ENCODE measurements around the gene SNTG2.

The SNTG2 gene

DNA sequence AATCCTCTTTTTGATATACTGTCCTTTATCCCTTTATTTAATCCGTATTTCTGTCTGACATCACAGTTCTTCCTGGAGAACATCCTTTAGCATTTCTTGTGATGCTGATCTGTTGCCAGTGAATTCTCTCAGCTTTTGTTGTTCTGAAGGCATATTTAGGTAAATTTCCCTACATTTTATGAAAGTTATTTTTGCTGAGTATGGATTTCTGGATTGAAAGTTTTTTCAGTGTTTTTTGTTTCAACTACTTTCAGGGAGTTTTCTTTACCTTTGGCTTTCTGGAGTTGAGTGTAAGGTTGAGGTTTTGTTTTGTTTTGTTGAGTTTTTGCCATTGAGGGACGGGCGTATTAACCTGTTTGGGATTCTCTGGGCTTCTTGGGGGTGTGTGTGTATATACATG lies 22.5 kb downstream of the SNTG2 start:
- DNase-seq: no peak
- Mint-ChIP-seq H3K4me3 (no peak overlapping the region), H3K36me3 (ENCODE audit: insufficient read depth) (peaks cover 2% of the 10 kb centered on the region), H3K27me3 (peaks cover 24 to 36% of the 10 kb centered on the region in 2 donors), H3K27ac (no peak overlapping the region), H3K9me3 (peaks cover 4 to 19% of the 10 kb centered on the region in 2 donors), H3K4me1 (ENCODE audit: low read depth in 2 of 2) (peaks cover 0 to 12% of the 10 kb centered on the region in 2 donors)
- ATAC-seq (replicated peaks): no peak

DNA sequence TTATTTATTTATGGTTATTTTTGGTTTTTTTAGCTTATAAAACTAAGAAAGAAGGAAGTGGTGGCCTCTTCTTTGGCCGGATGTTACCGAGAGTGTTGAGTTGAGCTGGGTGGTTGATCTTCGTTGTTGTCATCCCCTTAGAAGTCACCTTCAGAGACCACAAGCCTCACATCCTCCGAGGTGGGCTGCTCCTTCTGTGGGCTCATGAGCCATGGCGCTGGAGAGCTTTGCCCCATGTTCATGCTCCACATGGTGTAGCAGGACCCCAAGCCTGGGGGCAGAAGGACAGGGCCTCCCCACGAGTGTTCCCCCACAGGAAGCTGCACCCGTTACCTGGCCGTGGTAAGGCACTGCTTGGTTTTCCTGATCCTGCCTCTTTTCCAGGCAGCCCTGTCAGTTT lies 23.4 kb downstream of the SNTG2 start:
- H3K27me3 Mint-ChIP-seq: peaks cover 18 to 36% of the 10 kb centered on the region in 2 donors
- peaks cover 0 to 12% of the 10 kb centered on the region in 2 donors for H3K4me1 Mint-ChIP-seq (ENCODE audit: low read depth in 2 of 2)
- no peak overlapping the region for H3K27ac Mint-ChIP-seq
- peak overlapping the region in 1 of 2 donors; percentile 11 for H3K4me3 Mint-ChIP-seq
- DNase-seq (no peak), ATAC-seq (replicated peaks) (peak; percentile 84)
- H3K9me3 Mint-ChIP-seq: peaks cover 4 to 19% of the 10 kb centered on the region in 2 donors
- H3K36me3 Mint-ChIP-seq (ENCODE audit: insufficient read depth): peaks cover 2% of the 10 kb centered on the region

DNA sequence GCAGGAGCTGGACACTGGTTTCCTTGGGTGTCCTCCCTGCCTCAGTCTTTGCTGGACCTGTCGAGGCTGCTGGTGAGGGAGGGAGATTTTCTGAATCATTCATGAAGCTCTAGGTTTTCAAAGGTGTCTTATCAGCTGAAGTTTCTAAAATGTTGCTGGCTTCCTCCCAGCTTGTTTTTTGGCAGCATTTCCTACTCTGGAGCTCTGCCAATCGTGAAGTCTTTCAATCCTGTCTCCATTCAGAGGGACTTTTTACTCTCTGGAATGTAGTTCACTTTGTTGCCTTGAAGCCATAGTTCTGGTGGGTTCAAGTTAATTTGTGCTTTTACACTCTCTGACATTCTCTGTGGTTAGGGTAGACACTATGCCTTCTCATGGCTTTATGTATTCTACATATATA lies 23.9 kb downstream of the SNTG2 start:
- peaks cover 2% of the 10 kb centered on the region for H3K36me3 Mint-ChIP-seq (ENCODE audit: insufficient read depth)
- peaks cover 18 to 36% of the 10 kb centered on the region in 2 donors for H3K27me3 Mint-ChIP-seq
- DNase-seq (no peak), ATAC-seq (replicated peaks) (no peak)
- H3K4me1 Mint-ChIP-seq (ENCODE audit: low read depth in 2 of 2): peaks cover 0 to 12% of the 10 kb centered on the region in 2 donors
- H3K27ac Mint-ChIP-seq: no peak overlapping the region
- peaks cover 4 to 19% of the 10 kb centered on the region in 2 donors for H3K9me3 Mint-ChIP-seq
- H3K4me3 Mint-ChIP-seq: peak overlapping the region in 1 of 2 donors; percentile 11

DNA sequence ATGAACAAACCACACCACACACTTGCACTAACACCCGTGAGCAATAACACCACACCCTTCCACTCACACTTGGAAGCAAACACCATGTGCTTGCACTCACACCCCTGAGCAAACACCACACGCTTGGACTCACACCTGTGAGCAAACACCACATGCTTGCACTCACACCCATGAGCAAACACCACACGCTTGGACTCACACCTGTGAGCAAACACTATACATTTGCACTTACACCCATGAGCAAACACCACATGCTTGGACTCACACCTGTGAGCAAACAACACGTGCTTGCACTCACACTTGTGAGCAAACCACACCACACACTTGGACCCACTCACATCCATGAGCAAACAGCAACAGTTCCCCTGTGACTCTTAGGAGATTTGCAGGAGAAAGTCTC lies 24.4 kb downstream of the SNTG2 start:
- H3K4me1 Mint-ChIP-seq (ENCODE audit: low read depth in 2 of 2): peaks cover 0 to 12% of the 10 kb centered on the region in 2 donors
- H3K27me3 Mint-ChIP-seq: peaks cover 18 to 36% of the 10 kb centered on the region in 2 donors
- no peak for DNase-seq
- H3K27ac Mint-ChIP-seq: no peak overlapping the region
- ATAC-seq (replicated peaks): no peak
- H3K4me3 Mint-ChIP-seq: no peak overlapping the region
- H3K9me3 Mint-ChIP-seq: peaks cover 4 to 19% of the 10 kb centered on the region in 2 donors
- peaks cover 2% of the 10 kb centered on the region for H3K36me3 Mint-ChIP-seq (ENCODE audit: insufficient read depth)

DNA sequence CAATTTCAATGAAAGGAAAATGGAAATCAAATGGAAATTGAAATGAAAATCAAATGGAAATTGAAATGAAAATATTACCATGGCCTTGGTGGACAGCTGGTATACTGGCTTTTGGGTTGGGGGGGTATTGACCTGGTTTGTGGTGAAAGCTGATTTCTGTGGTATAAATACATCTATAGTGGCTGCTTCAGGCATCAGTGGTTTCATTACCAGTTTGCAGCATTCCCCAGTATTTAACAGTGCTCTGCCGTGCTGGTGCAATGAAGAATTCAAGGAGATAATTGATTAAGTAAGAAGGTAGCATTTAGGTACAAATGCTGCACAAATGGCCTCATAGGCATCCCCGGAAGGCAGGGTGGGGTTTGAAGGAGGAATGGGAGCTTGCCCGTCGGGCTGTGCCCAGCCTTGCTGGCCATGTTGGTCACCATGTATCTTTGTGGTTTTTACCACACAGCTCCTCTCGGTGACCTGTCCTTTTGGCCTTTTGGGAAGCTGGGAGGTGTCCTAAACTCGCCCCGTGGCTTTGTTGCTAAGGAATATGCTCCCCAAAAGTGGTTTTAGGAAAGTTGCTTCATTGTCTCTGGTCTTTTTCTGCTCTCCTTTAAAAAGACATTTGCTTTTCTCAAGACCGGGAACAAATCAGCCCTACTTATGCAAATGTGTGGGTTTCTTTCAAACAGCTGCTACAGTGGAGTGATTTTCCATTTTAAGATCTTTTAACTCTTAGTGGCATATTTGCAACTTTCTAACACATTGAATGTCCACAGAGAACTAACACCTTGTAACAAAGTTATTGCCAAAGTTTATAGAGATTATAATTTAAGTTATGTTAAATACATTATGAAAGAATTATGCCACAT lies 28.6 kb downstream of the SNTG2 start:
- Mint-ChIP-seq H3K4me1 (ENCODE audit: low read depth in 2 of 2) (peaks cover 0 to 6% of the 10 kb centered on the region in 2 donors), H3K9me3 (peaks cover 0 to 11% of the 10 kb centered on the region in 2 donors), H3K36me3 (ENCODE audit: insufficient read depth) (peaks cover 2% of the 10 kb centered on the region), H3K27ac (no peak overlapping the region), H3K27me3 (peaks cover 32 to 57% of the 10 kb centered on the region in 2 donors), H3K4me3 (no peak overlapping the region)
- DNase-seq (no peak), ATAC-seq (replicated peaks) (no peak)

DNA sequence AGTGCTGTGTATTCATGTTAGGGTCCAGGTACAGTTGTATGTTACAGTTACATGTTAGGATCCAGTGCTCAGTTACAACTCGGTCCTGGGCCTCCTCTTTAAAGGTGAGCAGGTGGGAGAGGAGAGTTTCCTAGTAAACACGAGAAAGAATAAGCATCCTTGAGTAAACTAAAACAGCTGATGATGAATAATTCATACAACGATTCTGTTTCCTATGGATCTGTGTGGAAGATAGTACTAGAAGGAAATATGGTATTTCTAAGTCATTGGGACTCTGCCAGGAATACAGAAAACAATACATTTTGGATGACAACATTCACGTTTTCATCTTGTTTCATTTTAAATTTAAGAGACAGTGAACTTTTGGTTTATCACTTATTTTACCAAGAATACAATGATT lies 29.5 kb downstream of the SNTG2 start:
- ATAC-seq (replicated peaks) (no peak), DNase-seq (no peak)
- H3K36me3 Mint-ChIP-seq (ENCODE audit: insufficient read depth): peaks cover 2% of the 10 kb centered on the region
- peaks cover 0 to 8% of the 10 kb centered on the region in 2 donors for H3K9me3 Mint-ChIP-seq
- no peak overlapping the region for H3K27ac Mint-ChIP-seq
- H3K27me3 Mint-ChIP-seq: peaks cover 35 to 60% of the 10 kb centered on the region in 2 donors
- no peak overlapping the region for H3K4me3 Mint-ChIP-seq
- peaks cover 0 to 2% of the 10 kb centered on the region in 2 donors for H3K4me1 Mint-ChIP-seq (ENCODE audit: low read depth in 2 of 2)

DNA sequence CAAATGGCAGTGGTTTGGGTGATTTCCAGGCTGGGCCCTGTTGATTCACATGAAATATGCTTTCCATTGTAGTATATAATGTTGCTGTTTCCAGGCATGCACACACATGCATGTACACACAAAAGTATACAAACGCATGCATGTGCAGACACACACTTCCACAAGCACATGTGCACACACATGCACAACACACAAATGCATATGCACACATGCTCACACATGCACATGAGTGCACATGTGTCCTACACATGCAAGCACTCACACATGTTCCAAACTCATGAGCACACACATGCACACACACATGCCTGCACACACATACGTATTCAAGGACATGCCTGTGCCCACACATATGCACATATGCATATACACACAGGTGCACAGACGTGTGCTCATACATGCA lies 30.6 kb downstream of the SNTG2 start:
- H3K36me3 Mint-ChIP-seq (ENCODE audit: insufficient read depth): peaks cover 2% of the 10 kb centered on the region
- ATAC-seq (replicated peaks): no peak
- no peaks in the 10 kb centered on the region for H3K4me1 Mint-ChIP-seq (ENCODE audit: low read depth in 2 of 2)
- peaks cover 36 to 55% of the 10 kb centered on the region in 2 donors for H3K27me3 Mint-ChIP-seq
- H3K9me3 Mint-ChIP-seq: peaks cover 0 to 6% of the 10 kb centered on the region in 2 donors
- no peak overlapping the region for H3K27ac Mint-ChIP-seq
- DNase-seq: no peak
- H3K4me3 Mint-ChIP-seq: no peak overlapping the region

DNA sequence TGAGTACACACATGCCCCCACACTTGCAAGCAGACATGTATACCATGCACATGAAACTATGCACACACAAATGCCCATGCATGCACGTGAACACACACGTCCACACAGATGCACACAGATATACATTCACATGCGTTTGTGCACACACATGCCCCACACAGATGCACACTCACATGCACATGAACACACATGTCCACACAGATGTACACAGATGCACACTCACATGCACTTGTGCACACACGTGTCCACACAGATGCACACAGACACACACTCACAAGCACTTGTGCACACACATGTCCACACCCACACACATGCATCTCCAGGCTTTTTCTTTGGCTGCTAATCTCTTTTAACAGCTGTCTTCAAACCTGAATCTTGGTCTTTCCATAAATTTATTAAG lies 31.1 kb downstream of the SNTG2 start:
- Mint-ChIP-seq H3K4me1 (ENCODE audit: low read depth in 2 of 2) (no peaks in the 10 kb centered on the region), H3K36me3 (ENCODE audit: insufficient read depth) (peaks cover 2% of the 10 kb centered on the region), H3K27ac (no peak overlapping the region), H3K27me3 (peaks cover 36 to 52% of the 10 kb centered on the region in 2 donors), H3K9me3 (peaks cover 0 to 6% of the 10 kb centered on the region in 2 donors), H3K4me3 (no peak overlapping the region)
- ATAC-seq (replicated peaks): no peak
- no peak for DNase-seq

DNA sequence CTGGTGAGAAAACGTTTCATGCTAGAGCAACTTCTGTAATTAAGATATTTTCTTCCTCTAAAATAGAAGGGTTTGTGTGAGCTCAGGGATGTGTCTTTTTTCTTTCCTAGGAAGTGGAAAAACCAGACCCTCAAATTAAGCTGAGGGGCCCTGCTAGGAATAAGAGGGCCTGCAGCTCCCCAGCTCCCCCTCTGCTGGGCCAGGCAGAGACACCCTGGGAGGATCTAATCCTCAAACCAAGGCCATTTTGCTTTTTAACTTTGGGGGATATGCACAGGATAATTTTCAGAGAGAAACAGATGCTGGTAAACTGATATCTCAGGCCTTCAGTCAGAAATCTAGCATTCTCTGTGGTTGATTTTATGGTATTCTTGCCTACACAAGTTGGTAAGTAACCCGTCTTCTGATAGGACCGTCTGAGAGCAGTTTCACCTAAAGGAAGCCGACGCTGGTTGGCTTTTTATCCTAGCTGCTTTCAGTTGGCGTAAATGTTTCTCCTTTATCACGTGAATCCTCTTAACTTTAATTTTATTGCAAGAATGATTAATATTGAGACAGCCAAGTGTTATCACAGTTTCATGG lies 34.8 kb downstream of the SNTG2 start:
- no peak for ATAC-seq (replicated peaks)
- DNase-seq: no peak
- H3K36me3 Mint-ChIP-seq (ENCODE audit: insufficient read depth): no peaks in the 10 kb centered on the region

DNA sequence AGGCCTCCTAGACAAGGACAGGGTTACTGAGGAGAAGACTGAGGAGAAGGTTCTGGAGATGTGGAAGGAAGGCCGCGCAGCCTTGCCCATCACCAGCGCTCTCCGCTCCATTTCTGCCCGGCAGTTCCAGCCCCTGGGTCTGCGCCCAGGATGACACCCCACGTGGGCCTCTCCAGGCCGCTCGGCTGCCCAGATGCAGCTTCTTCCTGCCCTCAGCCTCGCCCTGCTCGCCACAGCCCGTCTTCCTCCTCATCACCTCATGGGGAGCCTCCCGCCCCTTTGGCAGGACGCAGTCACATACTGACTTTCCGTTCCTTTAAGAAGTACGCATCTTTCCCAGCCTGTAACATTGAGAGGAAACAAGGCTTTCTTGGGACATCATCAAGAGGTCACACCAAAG lies 37.1 kb downstream of the SNTG2 start:
- no peak for ATAC-seq (replicated peaks)
- no peak for DNase-seq
- Mint-ChIP-seq H3K4me1 (ENCODE audit: low read depth in 2 of 2) (no peaks in the 10 kb centered on the region), H3K4me3 (no peak overlapping the region), H3K27me3 (peaks cover 30 to 38% of the 10 kb centered on the region in 2 donors), H3K27ac (no peak overlapping the region), H3K9me3 (no peaks in the 10 kb centered on the region), H3K36me3 (ENCODE audit: insufficient read depth) (no peaks in the 10 kb centered on the region)

More for the DNA sequence above, 34.8 kb downstream of the SNTG2 start:
- Mint-ChIP-seq H3K4me1 (ENCODE audit: low read depth in 2 of 2) (no peaks in the 10 kb centered on the region), H3K4me3 (peak overlapping the region in 1 of 2 donors; percentile 41), H3K27ac (no peak overlapping the region), H3K9me3 (no peaks in the 10 kb centered on the region), H3K27me3 (peaks cover 35 to 44% of the 10 kb centered on the region in 2 donors)

DNA sequence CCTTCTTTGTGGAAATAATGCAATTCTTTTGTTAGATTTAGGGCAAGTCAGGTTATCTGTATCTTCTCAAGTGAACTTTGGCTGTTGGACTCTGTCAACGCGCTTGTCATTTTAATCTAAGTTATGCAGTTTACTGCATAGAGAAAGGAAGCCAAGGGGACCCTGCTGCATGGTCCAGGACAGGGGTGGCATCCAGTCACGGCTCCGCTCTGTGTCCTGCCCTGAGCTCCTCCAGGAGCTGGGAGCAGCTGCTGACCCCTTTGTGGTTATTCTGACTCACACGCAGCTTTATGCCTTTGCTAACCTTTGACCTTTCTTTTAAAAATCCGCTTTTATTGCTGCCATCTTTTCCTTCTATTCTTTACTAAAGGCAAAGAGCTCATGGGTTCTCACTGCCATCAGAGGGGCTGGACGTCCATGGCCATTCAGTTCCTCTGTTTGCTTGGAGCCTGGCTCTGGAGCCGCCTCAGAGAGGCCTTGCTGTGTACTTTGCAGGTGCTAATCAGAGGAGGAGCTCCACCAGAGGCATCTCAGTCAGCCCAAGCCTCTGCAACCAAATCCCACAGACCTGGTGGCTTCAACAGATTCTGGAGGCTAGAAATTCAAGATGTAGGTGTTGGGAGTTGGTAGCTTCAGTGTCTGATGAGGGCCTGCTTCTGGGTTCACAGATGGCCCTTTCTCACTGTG lies 39.3 kb downstream of the SNTG2 start:
- H3K27me3 Mint-ChIP-seq: peaks cover 15 to 17% of the 10 kb centered on the region in 2 donors
- DNase-seq (no peak), ATAC-seq (replicated peaks) (no peak)
- no peaks in the 10 kb centered on the region for H3K36me3 Mint-ChIP-seq (ENCODE audit: insufficient read depth)
- no peak overlapping the region for H3K27ac Mint-ChIP-seq
- no peaks in the 10 kb centered on the region for H3K9me3 Mint-ChIP-seq
- H3K4me1 Mint-ChIP-seq (ENCODE audit: low read depth in 2 of 2): no peaks in the 10 kb centered on the region
- no peak overlapping the region for H3K4me3 Mint-ChIP-seq

DNA sequence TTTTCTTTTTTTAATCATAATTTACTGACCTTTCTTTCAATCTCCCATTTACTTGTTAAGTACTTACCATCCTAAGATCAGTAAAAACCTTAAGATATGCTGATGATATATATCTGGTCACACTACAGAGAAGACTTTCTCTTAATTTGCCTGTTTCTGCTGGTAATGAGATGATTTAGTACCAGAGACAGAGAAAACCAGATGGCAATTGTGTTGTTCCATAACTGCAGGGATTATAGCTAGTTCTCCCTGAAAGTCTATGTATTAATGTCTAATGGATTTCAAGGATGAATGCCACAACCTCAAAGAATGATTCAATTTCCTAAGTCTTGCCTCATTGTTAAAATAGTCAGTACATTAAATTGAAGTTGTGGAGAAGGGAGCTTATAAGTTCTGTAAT lies 40.3 kb downstream of the SNTG2 start:
- DNase-seq: no peak
- H3K9me3 Mint-ChIP-seq: no peaks in the 10 kb centered on the region
- no peak overlapping the region for H3K27ac Mint-ChIP-seq
- H3K27me3 Mint-ChIP-seq: peaks cover 13 to 17% of the 10 kb centered on the region in 2 donors
- no peak for ATAC-seq (replicated peaks)
- no peaks in the 10 kb centered on the region for H3K36me3 Mint-ChIP-seq (ENCODE audit: insufficient read depth)
- H3K4me3 Mint-ChIP-seq: no peak overlapping the region
- no peaks in the 10 kb centered on the region for H3K4me1 Mint-ChIP-seq (ENCODE audit: low read depth in 2 of 2)

DNA sequence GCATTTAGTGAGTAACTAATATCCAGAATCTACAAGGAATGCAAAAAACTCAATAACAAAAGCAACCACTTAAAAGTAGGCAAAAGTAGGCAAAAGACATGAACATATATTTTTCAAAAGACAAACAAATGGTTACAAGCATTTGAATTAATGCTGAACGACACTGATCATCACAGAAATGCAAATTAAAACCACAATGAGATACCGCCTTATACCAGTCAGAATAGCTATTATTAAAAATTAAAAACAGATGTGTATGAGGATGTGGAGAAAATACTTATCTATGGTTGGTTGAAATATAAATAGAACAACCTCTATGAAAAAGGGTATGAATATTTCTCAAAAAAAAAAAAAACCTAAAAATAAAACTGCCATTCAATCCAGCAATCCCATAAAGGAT lies 51.7 kb downstream of the SNTG2 start:
- Mint-ChIP-seq H3K27ac (no peak overlapping the region), H3K4me3 (no peak overlapping the region), H3K36me3 (ENCODE audit: insufficient read depth) (no peaks in the 10 kb centered on the region), H3K9me3 (peaks cover 0 to 3% of the 10 kb centered on the region in 2 donors), H3K4me1 (ENCODE audit: low read depth in 2 of 2) (no peaks in the 10 kb centered on the region), H3K27me3 (peaks cover 12 to 19% of the 10 kb centered on the region in 2 donors)
- DNase-seq (no peak), ATAC-seq (replicated peaks) (no peak)
